Measurements from ENCODE around the gene IGIP. TPM values are rescaled to one million over a fixed set of nuclear protein-coding genes. Genes with fewer than 3 reads are reported as not detected.

IGIP gene
- total RNA-seq, 2 experiments from 2014 or later = 1.7 to 1.9 TPM

- Mint-ChIP-seq H3K36me3 (ENCODE audit: low read depth) (no peaks in the 10 kb centered on the region), H3K27ac (no peak overlapping the region), H3K27me3 (no peaks in the 10 kb centered on the region), H3K9me3 (ENCODE audit: low read depth) (no peaks in the 10 kb centered on the region), H3K4me1 (no peaks in the 10 kb centered on the region), H3K4me3 (no peak overlapping the region)
- DNase-seq (no peak), ATAC-seq (no peak)
- POLR2A ChIA-PET = no interaction called here
- intact Hi-C loops (cut with DNase I, micrococcal nuclease) = no loop called here
- CTCF ChIA-PET = interaction anchor here (0.8 to 1.1 kb wide), 5 partner anchors 9 to 93 kb away, joined by 3 read pairs; no protein-coding TSS in a partner anchor
Observed at GRCh38 chr5:140165101-140165922, 39.6 kb downstream of the IGIP start.

DNA sequence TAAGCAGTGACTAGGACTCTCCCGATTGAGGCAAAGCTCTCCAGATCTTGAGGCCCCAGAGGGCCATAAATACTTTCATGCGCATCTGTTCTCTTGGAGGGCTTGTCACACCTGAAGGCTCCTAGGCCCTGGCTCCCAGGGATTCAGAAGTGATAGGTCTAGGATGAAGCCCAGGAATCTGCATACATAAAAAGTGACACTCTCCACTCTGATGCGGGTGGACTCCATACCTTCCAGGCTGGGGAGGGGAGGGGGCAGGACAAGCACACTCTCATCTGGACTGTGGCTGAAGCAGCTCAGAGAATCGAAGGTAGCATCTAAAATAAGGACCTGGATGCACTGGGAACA lies 40.2 kb downstream of the IGIP start:
- POLR2A ChIA-PET = no interaction called here
- no peaks in the 10 kb centered on the region for H3K4me1 Mint-ChIP-seq
- H3K9me3 Mint-ChIP-seq (ENCODE audit: low read depth) = no peaks in the 10 kb centered on the region
- H3K4me3 Mint-ChIP-seq = no peak overlapping the region
- no peak for DNase-seq
- ATAC-seq = no peak
- H3K36me3 Mint-ChIP-seq (ENCODE audit: low read depth) = no peaks in the 10 kb centered on the region
- intact Hi-C loops (cut with DNase I, micrococcal nuclease) = no loop called here
- CTCF ChIA-PET = interaction anchor here (0.8 to 1.1 kb wide), 4 partner anchors 8 to 93 kb away, joined by 3 read pairs; no protein-coding TSS in a partner anchor
- no peaks in the 10 kb centered on the region for H3K27me3 Mint-ChIP-seq
- no peak overlapping the region for H3K27ac Mint-ChIP-seq

- intact Hi-C loops (cut with DNase I, micrococcal nuclease) = no loop called here
- DNase-seq = no peak
- ATAC-seq = no peak
- ChIA-PET POLR2A (no interaction called here), CTCF (interaction anchor here (0.7 kb wide), 1 partner anchor 19 kb away, joined by 3 read pairs; no protein-coding TSS in a partner anchor)
- Mint-ChIP-seq H3K9me3 (ENCODE audit: low read depth) (no peaks in the 10 kb centered on the region), H3K27ac (no peak overlapping the region), H3K4me1 (no peaks in the 10 kb centered on the region), H3K4me3 (no peak overlapping the region), H3K36me3 (ENCODE audit: low read depth) (no peaks in the 10 kb centered on the region), H3K27me3 (no peaks in the 10 kb centered on the region)
Observed at GRCh38 chr5:140166911-140167310, 41.2 kb downstream of the IGIP start.

DNA sequence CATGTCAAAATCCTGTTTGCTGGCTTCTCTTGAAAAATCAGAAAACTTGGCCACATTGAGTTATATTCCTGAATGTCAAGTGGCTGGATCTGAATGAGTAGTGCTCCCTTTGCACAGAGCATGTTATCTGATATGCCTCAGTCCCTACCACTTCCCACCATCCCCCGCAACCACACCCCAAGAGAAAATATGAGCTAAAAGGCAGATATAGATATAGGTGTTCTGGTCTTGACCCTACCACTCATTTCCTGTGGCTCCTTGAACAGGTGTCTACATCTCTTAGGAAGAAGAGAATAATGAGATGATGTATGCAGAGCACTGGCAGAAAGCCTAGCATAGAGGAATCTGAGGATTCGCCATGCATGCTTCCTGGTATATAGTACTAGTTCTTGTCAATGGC lies 42.6 kb downstream of the IGIP start:
- no peak overlapping the region for H3K27ac Mint-ChIP-seq
- H3K27me3 Mint-ChIP-seq = no peaks in the 10 kb centered on the region
- H3K4me1 Mint-ChIP-seq = no peaks in the 10 kb centered on the region
- no peak for ATAC-seq
- H3K9me3 Mint-ChIP-seq (ENCODE audit: low read depth) = no peaks in the 10 kb centered on the region
- no peaks in the 10 kb centered on the region for H3K36me3 Mint-ChIP-seq (ENCODE audit: low read depth)
- no peak for DNase-seq
- intact Hi-C loops (cut with DNase I, micrococcal nuclease) = no loop called here
- ChIA-PET POLR2A (no interaction called here), CTCF (no interaction called here)
- no peak overlapping the region for H3K4me3 Mint-ChIP-seq

- DNase-seq = no peak
- no peak for ATAC-seq
- H3K4me3 Mint-ChIP-seq = no peak overlapping the region
- no peaks in the 10 kb centered on the region for H3K36me3 Mint-ChIP-seq (ENCODE audit: low read depth)
- no peak overlapping the region for H3K27ac Mint-ChIP-seq
- peaks cover 7% of the 10 kb centered on the region for H3K4me1 Mint-ChIP-seq
- no peaks in the 10 kb centered on the region for H3K27me3 Mint-ChIP-seq
- POLR2A ChIA-PET = no interaction called here
- H3K9me3 Mint-ChIP-seq (ENCODE audit: low read depth) = no peaks in the 10 kb centered on the region
- intact Hi-C loops (cut with DNase I, micrococcal nuclease) = no loop called here
- CTCF ChIA-PET = interaction anchor here (0.6 to 1.8 kb wide), 11 partner anchors 10 to 97 kb away, joined by 3 to 18 read pairs (median 3); no protein-coding TSS in a partner anchor
Observed at GRCh38 chr5:140169410-140169809, 43.7 kb downstream of the IGIP start.

- intact Hi-C loops (cut with DNase I, micrococcal nuclease) = loop anchor here in 1 of 2 experiments (10.0 kb wide), 1 partner anchor 542 kb away; no protein-coding TSS in a partner anchor
- Mint-ChIP-seq H3K27me3 (no peaks in the 10 kb centered on the region), H3K36me3 (ENCODE audit: low read depth) (no peaks in the 10 kb centered on the region), H3K4me1 (peaks cover 15% of the 10 kb centered on the region), H3K4me3 (no peak overlapping the region), H3K27ac (no peak overlapping the region), H3K9me3 (ENCODE audit: low read depth) (no peaks in the 10 kb centered on the region)
- DNase-seq (no peak), ATAC-seq (no peak)
- ChIA-PET CTCF (no interaction called here), POLR2A (no interaction called here)
Observed at GRCh38 chr5:140172483-140172882, 46.7 kb downstream of the IGIP start.

- no peak for ATAC-seq
- H3K4me1 Mint-ChIP-seq = peaks cover 15% of the 10 kb centered on the region
- CTCF ChIA-PET = interaction anchor here (0.7 to 2.2 kb wide), 4 partner anchors 8 to 178 kb away, joined by 3 to 9 read pairs (median 4); partner anchors contain the start of gene NRG2
- H3K36me3 Mint-ChIP-seq (ENCODE audit: low read depth) = no peaks in the 10 kb centered on the region
- no peak for DNase-seq
- POLR2A ChIA-PET = no interaction called here
- peak overlapping the region; percentile 91 for H3K4me3 Mint-ChIP-seq
- H3K27ac Mint-ChIP-seq = peak overlapping the region; percentile 4
- no peaks in the 10 kb centered on the region for H3K27me3 Mint-ChIP-seq
- no peaks in the 10 kb centered on the region for H3K9me3 Mint-ChIP-seq (ENCODE audit: low read depth)
- intact Hi-C loops (cut with DNase I, micrococcal nuclease) = loop anchor here (2.0 to 10.0 kb wide), 3 partner anchors 65 to 541 kb away; partner anchors contain the start of gene HBEGF (in 1 of the 2)
Observed at GRCh38 chr5:140174014-140174413, 48.3 kb downstream of the IGIP start.

- Mint-ChIP-seq H3K36me3 (ENCODE audit: low read depth) (no peaks in the 10 kb centered on the region), H3K4me1 (peaks cover 15% of the 10 kb centered on the region), H3K9me3 (ENCODE audit: low read depth) (no peaks in the 10 kb centered on the region), H3K27me3 (no peaks in the 10 kb centered on the region), H3K4me3 (peak within 1 kb of the TSS; percentile 91), H3K27ac (peak within 1 kb of the TSS; percentile 82)
- ChIA-PET CTCF (interaction anchor here (0.7 to 2.2 kb wide), 7 partner anchors 9 to 177 kb away, joined by 3 to 9 read pairs (median 4); partner anchors contain the start of gene NRG2), POLR2A (interaction anchor here (0.7 kb wide), 1 partner anchor 396 kb away, joined by 3 read pairs; no protein-coding TSS in a partner anchor)
- intact Hi-C loops (cut with DNase I, micrococcal nuclease) = loop anchor here (1.0 to 10.0 kb wide), 12 partner anchors 17 to 540 kb away; partner anchors contain the start of genes ANKHD1 (in 1 of the 2), APBB3 (in 1 of the 2), HBEGF (in 1 of the 2) and PFDN1 (in 1 of the 2)
- ATAC-seq = peak; percentile 93
- DNase-seq = peak; percentile 98
Observed at GRCh38 chr5:140174465-140175366, 49.0 kb downstream of the IGIP start, which contains the start of gene CYSTM1. Gene CYSTM1 (plus strand): TSS chr5:140175188. CDS start chr5:140194466, 19,278 bp downstream.

DNA sequence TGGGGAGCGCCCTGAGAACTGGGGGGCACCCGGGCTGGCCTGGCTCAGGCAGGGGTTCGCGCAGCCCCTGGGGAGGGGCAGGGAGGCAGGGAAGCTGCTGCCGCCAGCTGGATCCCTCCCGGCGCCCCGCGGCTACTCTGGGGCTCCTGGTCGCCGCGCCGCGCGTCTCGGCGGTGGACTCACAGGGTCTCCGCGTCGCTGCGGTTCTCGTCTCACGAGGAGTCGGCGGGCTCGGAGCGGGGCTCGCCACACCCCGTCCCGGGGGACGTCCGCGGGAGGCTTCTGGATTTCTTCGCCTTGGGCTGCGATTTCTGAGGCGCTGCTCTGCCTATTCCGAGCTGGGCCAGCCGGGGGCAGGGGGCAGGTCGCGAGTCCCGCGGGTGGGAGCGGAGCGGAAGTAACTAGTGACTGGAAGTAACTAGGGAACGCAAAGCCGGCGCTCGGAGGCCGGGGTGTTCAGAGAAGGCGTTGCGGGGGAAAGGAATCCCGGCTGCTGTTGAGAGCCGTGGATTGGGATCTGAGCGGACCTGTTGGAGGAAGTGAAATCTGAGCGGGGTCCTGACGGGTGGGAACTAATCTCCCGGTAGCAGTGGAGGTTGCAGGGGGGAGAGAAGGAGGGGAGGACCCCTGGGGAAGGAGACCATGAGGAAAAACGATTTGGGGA lies 49.8 kb downstream of the IGIP start:
- Mint-ChIP-seq H3K27me3 (no peaks in the 10 kb centered on the region), H3K9me3 (ENCODE audit: low read depth) (no peaks in the 10 kb centered on the region), H3K4me3 (peak overlapping the region; percentile 91), H3K4me1 (peaks cover 15% of the 10 kb centered on the region), H3K27ac (peak overlapping the region; percentile 28), H3K36me3 (ENCODE audit: low read depth) (no peaks in the 10 kb centered on the region)
- ChIA-PET POLR2A (interaction anchor here (0.7 kb wide), 1 partner anchor 395 kb away, joined by 3 read pairs; no protein-coding TSS in a partner anchor), CTCF (interaction anchor here (0.7 to 2.2 kb wide), 5 partner anchors 10 to 176 kb away, joined by 3 to 9 read pairs (median 4); no protein-coding TSS in a partner anchor)
- intact Hi-C loops (cut with DNase I, micrococcal nuclease) = loop anchor here (1.0 to 10.0 kb wide), 12 partner anchors 18 to 539 kb away; partner anchors contain the start of genes ANKHD1 (in 1 of the 2), APBB3 (in 1 of the 2), HBEGF (in 1 of the 2) and PFDN1 (in 1 of the 2)
- DNase-seq = peak; percentile 81
- peak; percentile 64 for ATAC-seq

DNA sequence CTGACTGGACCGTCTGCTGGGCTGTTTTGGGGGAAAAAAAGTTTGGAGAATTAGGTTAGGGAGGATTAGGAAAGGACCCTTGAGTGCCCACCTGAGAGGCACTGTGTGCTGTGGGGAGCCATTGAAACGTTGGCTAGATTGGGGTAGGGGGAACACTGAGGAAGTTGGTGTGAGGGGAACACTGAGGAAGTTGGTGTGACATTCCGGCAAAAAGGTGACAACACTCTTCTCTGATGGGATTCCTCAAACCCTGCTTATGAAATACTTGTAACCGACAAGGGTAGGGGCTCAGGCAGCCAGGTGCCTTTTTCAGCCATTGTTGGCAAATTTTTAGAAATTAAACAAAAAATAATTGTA lies 50.3 kb downstream of the IGIP start:
- DNase-seq = no peak
- Mint-ChIP-seq H3K36me3 (ENCODE audit: low read depth) (no peaks in the 10 kb centered on the region), H3K9me3 (ENCODE audit: low read depth) (no peaks in the 10 kb centered on the region), H3K4me1 (peaks cover 15% of the 10 kb centered on the region), H3K27ac (peak overlapping the region; percentile 28), H3K27me3 (no peaks in the 10 kb centered on the region), H3K4me3 (peak overlapping the region; percentile 91)
- no peak for ATAC-seq
- POLR2A ChIA-PET = no interaction called here
- CTCF ChIA-PET = interaction anchor here (1.0 to 2.2 kb wide), 4 partner anchors 10 to 176 kb away, joined by 3 to 9 read pairs (median 4); no protein-coding TSS in a partner anchor
- intact Hi-C loops (cut with DNase I, micrococcal nuclease) = loop anchor here in 1 of 2 experiments (10.0 kb wide), 1 partner anchor 539 kb away; no protein-coding TSS in a partner anchor

Measured in activated CD4-positive, alpha-beta T cell treated with anti-CD3 and anti-CD28 coated beads for 36 hours (primary cell).